Fibroblast of lung (primary cell): ENCODE results near the gene NDUFB3. TPM values are rescaled to one million over a fixed set of nuclear protein-coding genes. Genes with fewer than 3 reads are reported as not detected.

ENCODE experiments used
- DNase-seq, 2 donors: peaks; one replicate each; pipeline versions ENCODE4 v3.0.0 to v3.0.0-alpha.2; 2010; ENCODE audit warnings: low read depth in 2 of 2
- H2AFZ ChIP-seq: 2 replicates; pipeline ENCODE4 v1.5.1; 2012; ENCODE audit warnings: low read length, control low read depth, inconsistent platforms
- H3K27ac ChIP-seq: 2 replicates; pipeline ENCODE4 v1.5.1; 2011; ENCODE audit warnings: low read length, control low read depth; ENCODE audit not compliant: insufficient read depth
- H3K27me3 ChIP-seq: 2 replicates; pipeline ENCODE4 v1.5.1; 2011; ENCODE audit warnings: mild to moderate bottlenecking, low read length; ENCODE audit not compliant: control insufficient read depth, insufficient read depth
- H3K36me3 ChIP-seq: 2 replicates; pipeline ENCODE4 v1.5.1; 2011; ENCODE audit warnings: low read length; ENCODE audit not compliant: control insufficient read depth, insufficient read depth
- H3K4me1 ChIP-seq: 2 replicates; pipeline ENCODE4 v1.5.1; 2011; ENCODE audit warnings: low read length; ENCODE audit not compliant: control insufficient read depth, insufficient read depth; ENCODE audit errors: extremely low read depth
- H3K4me2 ChIP-seq: 2 replicates; pipeline ENCODE4 v1.5.1; 2011; ENCODE audit warnings: low read length, control low read depth; ENCODE audit not compliant: insufficient read depth; ENCODE audit errors: extremely low read depth
- H3K4me3 ChIP-seq, 4 experiments: fragments of 200-600 bp in 1 of 4; sonication (generic) in 1 of 4; replicated peaks in 1 of 4; 2 replicates each; pipeline ENCODE4 v1.5.1; 2011 to 2016; ENCODE audit warnings: low read length in 4 of 4, low read depth in 3 of 4, mild to moderate bottlenecking in 3 of 4, control low read depth in 2 of 4, inconsistent platforms in 1 of 4, mixed read lengths in 1 of 4; ENCODE audit not compliant: insufficient read depth in 1 of 4; ENCODE audit errors: control extremely low read depth in 1 of 4
- H3K79me2 ChIP-seq: 2 replicates; pipeline ENCODE4 v1.5.1; 2012; ENCODE audit warnings: mild to moderate bottlenecking, low read length, inconsistent platforms; ENCODE audit not compliant: control insufficient read depth, insufficient read depth
- H3K9ac ChIP-seq: 2 replicates; pipeline ENCODE4 v1.5.1; 2011; ENCODE audit warnings: mild to moderate bottlenecking, low read length, control low read depth; ENCODE audit not compliant: insufficient read depth
- H3K9me3 ChIP-seq: 2 replicates; pipeline ENCODE4 v1.5.1; 2012; ENCODE audit warnings: low read depth, low read length; ENCODE audit not compliant: control insufficient read depth, insufficient read depth
- H4K20me1 ChIP-seq: 2 replicates; pipeline ENCODE4 v1.5.1; 2011; ENCODE audit warnings: low read length; ENCODE audit not compliant: control insufficient read depth, insufficient read depth; ENCODE audit errors: extremely low read depth
- EZH2 ChIP-seq: IDR thresholded peaks from 2 replicates; pipeline ENCODE4 v1.5.1; 2012; ENCODE audit warnings: low read length, control low read depth, mild to moderate bottlenecking; ENCODE audit errors: missing control alignments
- polyA plus RNA-seq, 2 donors: library from polyadenylated mRNA; depleted of rRNA in 1 of 2; stranded (reverse) in 1 of 2; unstranded in 1 of 2; fragments of >200 nt; gene quantifications; 2 replicates each; pipeline ENCODE4 v1.2.1, GENCODE V29; 2011 to 2012; ENCODE audit warnings: missing spikeins in 1 of 2
- total RNA-seq: library from RNA; depleted of rRNA; stranded (reverse); fragments of >200 nt; gene quantifications from 2 replicates; pipeline ENCODE4 v1.2.1, GENCODE V29; 2014
- TF ChIP-seq, protein P1 (sequence below), 2 donors: IDR thresholded peaks in 1 of 2; conservative IDR thresholded peaks in 1 of 2; 1 replicate in 1 of 2; 2 replicates in 1 of 2; pipeline ENCODE4 v1.5.1; 2011 to 2012; ENCODE audit warnings: low read length in 2 of 2, control low read depth in 1 of 2, inconsistent platforms in 1 of 2, low read depth in 1 of 2, mild to moderate bottlenecking in 1 of 2

Gene NDUFB3
- total and polyA plus RNA-seq, 2 donors (not counting 1 experiment from before 2014, with no cell fraction given): 77.5 to 121 TPM

DNA sequence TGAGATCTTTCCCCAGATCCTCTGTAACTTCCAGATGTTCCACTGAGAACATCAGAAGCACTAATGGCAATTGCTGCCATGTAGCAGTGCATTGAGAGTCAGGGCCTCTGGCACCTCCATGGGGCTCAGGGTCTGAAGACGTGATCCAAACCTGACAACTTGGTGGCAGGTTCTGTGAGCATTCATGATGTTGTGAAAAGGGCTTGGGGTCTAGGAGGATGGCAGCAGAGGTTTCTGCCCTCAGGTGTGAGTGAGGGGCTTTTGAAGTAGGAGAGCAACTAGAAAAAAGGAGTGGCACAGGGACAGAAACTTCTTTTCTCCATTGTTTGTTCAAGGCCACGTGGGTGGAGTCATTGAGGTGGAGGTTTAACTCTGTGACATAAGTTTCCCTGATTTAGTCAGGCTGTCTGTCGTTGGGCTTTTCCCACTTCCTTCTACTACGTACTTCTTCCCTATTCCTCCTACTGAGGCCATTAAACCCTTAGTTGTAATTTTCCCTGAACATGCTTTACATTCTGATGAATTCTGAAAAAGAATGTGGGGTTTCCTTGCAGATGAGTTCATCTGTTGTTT lies 57.2 kb downstream of the NDUFB3 start:
- no peaks in the 10 kb centered on the region for H3K27me3 ChIP-seq
- peak overlapping the region; percentile 37 for H3K4me2 ChIP-seq
- peaks cover 56% of the 10 kb centered on the region for H3K79me2 ChIP-seq
- H4K20me1 ChIP-seq: no peaks in the 10 kb centered on the region
- DNase-seq: peak in 1 of 2 donors; percentile 92
- H3K9ac ChIP-seq: no peak overlapping the region
- no peaks in the 10 kb centered on the region for H3K9me3 ChIP-seq
- TF ChIP-seq EZH2: no peak
- TF ChIP-seq, protein P1, sequence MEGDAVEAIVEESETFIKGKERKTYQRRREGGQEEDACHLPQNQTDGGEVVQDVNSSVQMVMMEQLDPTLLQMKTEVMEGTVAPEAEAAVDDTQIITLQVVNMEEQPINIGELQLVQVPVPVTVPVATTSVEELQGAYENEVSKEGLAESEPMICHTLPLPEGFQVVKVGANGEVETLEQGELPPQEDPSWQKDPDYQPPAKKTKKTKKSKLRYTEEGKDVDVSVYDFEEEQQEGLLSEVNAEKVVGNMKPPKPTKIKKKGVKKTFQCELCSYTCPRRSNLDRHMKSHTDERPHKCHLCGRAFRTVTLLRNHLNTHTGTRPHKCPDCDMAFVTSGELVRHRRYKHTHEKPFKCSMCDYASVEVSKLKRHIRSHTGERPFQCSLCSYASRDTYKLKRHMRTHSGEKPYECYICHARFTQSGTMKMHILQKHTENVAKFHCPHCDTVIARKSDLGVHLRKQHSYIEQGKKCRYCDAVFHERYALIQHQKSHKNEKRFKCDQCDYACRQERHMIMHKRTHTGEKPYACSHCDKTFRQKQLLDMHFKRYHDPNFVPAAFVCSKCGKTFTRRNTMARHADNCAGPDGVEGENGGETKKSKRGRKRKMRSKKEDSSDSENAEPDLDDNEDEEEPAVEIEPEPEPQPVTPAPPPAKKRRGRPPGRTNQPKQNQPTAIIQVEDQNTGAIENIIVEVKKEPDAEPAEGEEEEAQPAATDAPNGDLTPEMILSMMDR (conservative IDR thresholded peaks at IDR 0.05 in 1 of 2, IDR thresholded peaks at IDR 0.05 in 1 of 2; ENCODE audit: low read depth in 1 of 2, low read length in 2 of 2): no peak
- peak overlapping the region; percentile 71 for H3K27ac ChIP-seq
- no peaks in the 10 kb centered on the region for H3K36me3 ChIP-seq
- no peak overlapping the region for H3K4me3 ChIP-seq
- peaks cover 30% of the 10 kb centered on the region for H3K4me1 ChIP-seq
- H2AFZ ChIP-seq: no peak overlapping the region

GRCh38 chr2:201130524-201131186 lies 58.9 kb downstream of the NDUFB3 start:
- Histone ChIP-seq H2AFZ (no peak overlapping the region), H3K4me2 (peak overlapping the region; percentile 32), H3K27me3 (no peaks in the 10 kb centered on the region), H3K4me1 (peaks cover 27% of the 10 kb centered on the region), H3K36me3 (peaks cover 3% of the 10 kb centered on the region), H3K9ac (no peak overlapping the region), H3K27ac (peak overlapping the region; percentile 71), H4K20me1 (no peaks in the 10 kb centered on the region), H3K79me2 (peaks cover 42% of the 10 kb centered on the region), H3K9me3 (no peaks in the 10 kb centered on the region), H3K4me3 (no peak overlapping the region)
- DNase-seq: peak; percentile 65 to 94
- no peak for TF ChIP-seq EZH2
- TF ChIP-seq, protein P1 (conservative IDR thresholded peaks at IDR 0.05 in 1 of 2, IDR thresholded peaks at IDR 0.05 in 1 of 2; ENCODE audit: low read depth in 1 of 2, low read length in 2 of 2): no peak

- Histone ChIP-seq H3K9me3 (no peaks in the 10 kb centered on the region), H3K27ac (no peak overlapping the region), H3K9ac (no peak overlapping the region), H3K36me3 (peaks cover 8% of the 10 kb centered on the region), H3K4me3 (no peak overlapping the region), H3K27me3 (no peaks in the 10 kb centered on the region), H4K20me1 (no peaks in the 10 kb centered on the region), H3K79me2 (peaks cover 26% of the 10 kb centered on the region), H2AFZ (no peak overlapping the region), H3K4me1 (peaks cover 12% of the 10 kb centered on the region), H3K4me2 (no peak overlapping the region)
- TF ChIP-seq, protein P1 (conservative IDR thresholded peaks at IDR 0.05 in 1 of 2, IDR thresholded peaks at IDR 0.05 in 1 of 2; ENCODE audit: low read depth in 1 of 2, low read length in 2 of 2): no peak
- TF ChIP-seq EZH2: no peak
- DNase-seq: no peak
Observed at GRCh38 chr2:201132518-201132917, 60.7 kb downstream of the NDUFB3 start.

Other genes starting within 250 kb of the NDUFB3 start
- gene CLK1, start 207.3 kb upstream of the NDUFB3 start, total RNA-seq: 68.5 and 76.8 TPM in 2 replicates
- gene CLK1, start 207.3 kb upstream of the NDUFB3 start, polyA plus RNA-seq: 44.1 and 104 TPM in 2 replicates
- gene PPIL3, start 182.9 kb upstream of the NDUFB3 start, total RNA-seq: 66.9 and 76.8 TPM in 2 replicates
- gene PPIL3, start 182.9 kb upstream of the NDUFB3 start, polyA plus RNA-seq: 28.2 and 58.9 TPM in 2 replicates
- 21.0 and 23.6 TPM in 2 replicates for gene NIF3L1, start 182.6 kb upstream of the NDUFB3 start, total RNA-seq
- 40.7 and 45.5 TPM in 2 replicates for gene NIF3L1, start 182.6 kb upstream of the NDUFB3 start, polyA plus RNA-seq
- 13.6 and 13.9 TPM in 2 replicates for gene ORC2, start 108.3 kb upstream of the NDUFB3 start, total RNA-seq
- gene ORC2, start 108.3 kb upstream of the NDUFB3 start, polyA plus RNA-seq: 5.1 and 5.7 TPM in 2 replicates
- 6.2 and 8.6 TPM in 2 replicates for gene HYCC2, start 330 bp upstream of the NDUFB3 start, total RNA-seq
- 3.4 and 6.2 TPM in 2 replicates for gene HYCC2, start 330 bp upstream of the NDUFB3 start, polyA plus RNA-seq
- gene CFLAR, start 44.2 kb downstream of the NDUFB3 start, total RNA-seq: 80.4 and 86.5 TPM in 2 replicates
- gene CFLAR, start 44.2 kb downstream of the NDUFB3 start, polyA plus RNA-seq: 24.9 and 39.3 TPM in 2 replicates
- 4.9 and 8.1 TPM in 2 replicates for gene CASP10, start 111.1 kb downstream of the NDUFB3 start, total RNA-seq
- gene CASP10, start 111.1 kb downstream of the NDUFB3 start, polyA plus RNA-seq: 5.0 and 5.5 TPM in 2 replicates
- 31.5 and 38.3 TPM in 2 replicates for gene CASP8, start 188.5 kb downstream of the NDUFB3 start, total RNA-seq
- gene CASP8, start 188.5 kb downstream of the NDUFB3 start, polyA plus RNA-seq: 19.7 and 22.6 TPM in 2 replicates